Esophagus muscularis mucosa (tissue), 4 donors: Measurements from ENCODE around the gene ADD3. TPM values are rescaled to one million over a fixed set of nuclear protein-coding genes. Genes with fewer than 3 reads are reported as not detected.
A peak's percentile ranks its signal among the peaks of the same experiment; 100 is the strongest.

ENCODE experiments used
- DNase-seq: peaks from one replicate; pipeline ENCODE4 v3.0.0-alpha.2; 2017; ENCODE audit errors: extremely low spot score
- H3K27ac ChIP-seq, 4 donors: fragments of 200-600 bp; sonication (generic); replicated peaks in 1 of 4; 1 replicate in 3 of 4; 2 replicates in 1 of 4; pipeline ENCODE4 v1.5.1; 2016 to 2019; ENCODE audit warnings: mild to moderate bottlenecking in 1 of 4
- H3K27me3 ChIP-seq, 4 donors: fragments of 200-600 bp; sonication (generic); one replicate each; pipeline versions ENCODE4 v1.5.1 to v1.6.0; 2016 to 2019
- H3K36me3 ChIP-seq, 4 donors: fragments of 200-600 bp; sonication (generic); one replicate each; pipeline ENCODE4 v1.5.1; 2016 to 2019
- H3K4me1 ChIP-seq, 4 donors: fragments of 200-600 bp; sonication (generic); one replicate each; pipeline ENCODE4 v1.5.1; 2016 to 2019
- H3K4me3 ChIP-seq, 4 donors: fragments of 200-600 bp; sonication (generic); 1 replicate in 2 of 4; 2 replicates in 2 of 4; pipeline ENCODE4 v1.5.1; 2016 to 2019; ENCODE audit warnings: mild to moderate bottlenecking in 4 of 4, moderate library complexity in 1 of 4
- H3K9me3 ChIP-seq, 4 donors: fragments of 200-600 bp; sonication (generic); 1 replicate in 3 of 4; 2 replicates in 1 of 4; pipeline ENCODE4 v1.5.1; 2016 to 2019
- CTCF ChIP-seq, 3 experiments: fragments of 200-600 bp in 2 of 3; fragments of 450-650 bp in 1 of 3; sonication (generic) in 2 of 3; IDR thresholded peaks; one replicate each; pipeline ENCODE4 v1.5.1; 2017 to 2019; ENCODE audit warnings: antibody characterized with exemption in 3 of 3, mild to moderate bottlenecking in 2 of 3, moderate library complexity in 1 of 3
- EP300 ChIP-seq: sonication (generic); formaldehyde crosslinking; IDR thresholded peaks from one replicate; pipeline ENCODE4 v1.6.1; 2017; ENCODE audit warnings: antibody characterized with exemption
- POLR2A ChIP-seq: fragments of 450-650 bp; IDR thresholded peaks from one replicate; pipeline ENCODE4 v1.6.1; 2017; ENCODE audit warnings: antibody characterized with exemption, moderate library complexity, mild to moderate bottlenecking, low read depth
- POLR2AphosphoS5 ChIP-seq, 2 donors: sonication (generic); formaldehyde crosslinking; IDR thresholded peaks; one replicate each; pipeline ENCODE4 v1.6.1; 2017; ENCODE audit warnings: antibody characterized with exemption in 2 of 2
- WGBS: methylation state at CpG from one replicate; pipeline ENCODE4 v1.1.5; 2018; 5-methylcytosine and 5-hydroxymethylcytosine counted together
- intact Hi-C: fragments of 100-400 bp; cut with DNase I; formaldehyde crosslinking; loops from one replicate; pipeline ENCODE4 v1.15.1; 2023
- total RNA-seq, 4 donors: library from RNA; depleted of rRNA; stranded (reverse); fragments of >200 nt; gene quantifications; one replicate each; pipeline versions ENCODE4 v1.1.0 to v1.2.1, GENCODE V29; 2016

The ADD3 gene
- total RNA-seq, 4 donors from 2014 or later = 60.1 to 228 (median 99.2) TPM

GRCh38 chr10:110168601-110169481 lies 161.1 kb downstream of the ADD3 start:
- Histone ChIP-seq H3K27ac (no peak overlapping the region), H3K4me3 (no peak overlapping the region), H3K27me3 (peaks cover 0 to 56% (median 8%) of the 10 kb centered on the region in 4 donors), H3K36me3 (no peaks in the 10 kb centered on the region), H3K9me3 (no peaks in the 10 kb centered on the region), H3K4me1 (peaks cover 14 to 24% (median 16%) of the 10 kb centered on the region in 4 donors)
- WGBS = 44% methylated on average over 7 of the region's 10 CpGs
- DNase-seq = peak; percentile 87
- intact Hi-C loops = no loop called here
- TF ChIP-seq CTCF (IDR thresholded peaks at IDR 0.05) = no peak
- no peak for TF ChIP-seq POLR2A
- TF ChIP-seq EP300 = no peak
- no peak for TF ChIP-seq POLR2AphosphoS5 (IDR thresholded peaks at IDR 0.05)

GRCh38 chr10:110169586-110169985 lies 161.8 kb downstream of the ADD3 start:
- no peak for TF ChIP-seq POLR2A
- TF ChIP-seq EP300 = no peak
- TF ChIP-seq POLR2AphosphoS5 (IDR thresholded peaks at IDR 0.05) = no peak
- TF ChIP-seq CTCF (IDR thresholded peaks at IDR 0.05) = no peak
- no peaks in the 10 kb centered on the region for H3K9me3 ChIP-seq
- peaks cover 0 to 60% (median 8%) of the 10 kb centered on the region in 4 donors for H3K27me3 ChIP-seq
- H3K4me3 ChIP-seq = no peak overlapping the region
- H3K27ac ChIP-seq = no peak overlapping the region
- DNase-seq = peak; percentile 72
- intact Hi-C loops = no loop called here
- 52% methylated on average over 1 of the region's 1 CpG for WGBS
- no peaks in the 10 kb centered on the region for H3K36me3 ChIP-seq
- H3K4me1 ChIP-seq = peaks cover 14 to 24% (median 16%) of the 10 kb centered on the region in 4 donors

GRCh38 chr10:110170142-110170971 lies 162.6 kb downstream of the ADD3 start:
- H3K9me3 ChIP-seq = no peaks in the 10 kb centered on the region
- WGBS = 18% methylated on average over 13 of the region's 13 CpGs
- TF ChIP-seq EP300 (no peak), CTCF (IDR thresholded peaks at IDR 0.05) (no peak), POLR2A (no peak), POLR2AphosphoS5 (IDR thresholded peaks at IDR 0.05) (no peak)
- H3K36me3 ChIP-seq = no peaks in the 10 kb centered on the region
- peaks cover 0 to 54% (median 7%) of the 10 kb centered on the region in 4 donors for H3K27me3 ChIP-seq
- DNase-seq = peak; percentile 62
- H3K27ac ChIP-seq = no peak overlapping the region
- no peak overlapping the region for H3K4me3 ChIP-seq
- peaks cover 15 to 24% (median 16%) of the 10 kb centered on the region in 4 donors for H3K4me1 ChIP-seq
- intact Hi-C loops = no loop called here

- Histone ChIP-seq H3K27me3 (peaks cover 0 to 47% (median 7%) of the 10 kb centered on the region in 4 donors), H3K36me3 (no peaks in the 10 kb centered on the region), H3K9me3 (no peaks in the 10 kb centered on the region), H3K4me1 (peaks cover 15 to 24% (median 21%) of the 10 kb centered on the region in 4 donors), H3K4me3 (no peak overlapping the region), H3K27ac (no peak overlapping the region)
- peak; percentile 24 for DNase-seq
- intact Hi-C loops = no loop called here
- no peak for TF ChIP-seq CTCF (IDR thresholded peaks at IDR 0.05)
- no peak for TF ChIP-seq POLR2A
- no peak for TF ChIP-seq EP300
- no peak for TF ChIP-seq POLR2AphosphoS5 (IDR thresholded peaks at IDR 0.05)
- WGBS = 50% methylated on average over 6 of the region's 6 CpGs
Measured at GRCh38 chr10:110171032-110171431, 163.2 kb downstream of the ADD3 start.
